PC-3 (cell line): ENCODE measurements around the gene TTYH2. TPM values are rescaled to one million over a fixed set of nuclear protein-coding genes. Genes with fewer than 3 reads are reported as not detected.

ENCODE experiments used
- ATAC-seq: fragments of 200-7000 bp; cut with Tn5 transposase; 2 replicates; pipeline ENCODE4 v1.9.1; 2020; ENCODE audit warnings: mild to moderate bottlenecking, moderate library complexity
- BruUV-seq: library from RNA; stranded (reverse); fragments of 400-500 nt; replicated peaks from 2 replicates; lab custom pipeline; 2021; lab: Mats Ljungman, UMichigan
- CTCF ChIA-PET: fragments of 300-600 bp; sonication (Branson Sonifier 250); formaldehyde crosslinking; loops from one replicate; lab custom pipeline; 2022; ENCODE audit warnings: antibody characterized with exemption; lab: Charles Lee
- POLR2A ChIA-PET: fragments of 300-600 bp; sonication (Branson Sonifier 250); formaldehyde crosslinking; loops from one replicate; lab custom pipeline; 2022; ENCODE audit warnings: antibody characterized with exemption; ENCODE audit not compliant: unreplicated experiment; lab: Charles Lee
- DNase-seq: peaks from one replicate; pipeline ENCODE4 v3.0.0-alpha.2; 2015
- H2AFZ ChIP-seq: fragments of 300-600 bp; sonication (generic); 2 replicates; pipeline ENCODE4 v1.6.0; 2016; ENCODE audit warnings: antibody characterized with exemption, low read length
- H3F3A ChIP-seq: fragments of 300-600 bp; sonication (generic); one replicate; pipeline ENCODE4 v1.6.0; 2017; ENCODE audit warnings: antibody characterized with exemption, low read length, control low read depth, mild to moderate bottlenecking; ENCODE audit not compliant: unreplicated experiment
- H3K27ac ChIP-seq: fragments of 300-600 bp; sonication (generic); 2 replicates; pipeline ENCODE4 v1.5.1; 2016; ENCODE audit warnings: mild to moderate bottlenecking, low read length
- H3K27me3 ChIP-seq: fragments of 300-600 bp; sonication (generic); 2 replicates; pipeline ENCODE4 v1.6.1; 2016; ENCODE audit warnings: low read length, mixed read lengths
- H3K36me3 ChIP-seq: fragments of 300-600 bp; sonication (generic); 2 replicates; pipeline ENCODE4 v1.6.1; 2016; ENCODE audit warnings: low read depth, mixed run types, low read length, mixed read lengths
- H3K4me1 ChIP-seq: fragments of 300-600 bp; sonication (generic); 2 replicates; pipeline ENCODE4 v1.5.1; 2016; ENCODE audit warnings: low read length; ENCODE audit not compliant: insufficient read depth
- H3K4me2 ChIP-seq: fragments of 300-600 bp; sonication (generic); 2 replicates; pipeline ENCODE4 v1.6.0; 2016; ENCODE audit warnings: low read length
- H3K4me3 ChIP-seq: fragments of 300-600 bp; sonication (generic); 2 replicates; pipeline ENCODE4 v1.5.1; 2016; ENCODE audit warnings: mild to moderate bottlenecking, low read length, mixed read lengths
- H3K79me2 ChIP-seq: fragments of 300-600 bp; sonication (generic); 2 replicates; pipeline ENCODE4 v1.6.1; 2017; ENCODE audit warnings: low read length, mixed read lengths
- H3K9ac ChIP-seq: fragments of 300-600 bp; sonication (generic); 2 replicates; pipeline ENCODE4 v1.6.0; 2016; ENCODE audit warnings: mild to moderate bottlenecking, low read length
- H3K9me2 ChIP-seq: fragments of 300-600 bp; sonication (generic); replicated peaks from 2 replicates; pipeline ENCODE4 v1.6.1; 2016; ENCODE audit warnings: mixed run types, low read length, mixed read lengths
- H3K9me3 ChIP-seq: fragments of 300-600 bp; sonication (generic); 2 replicates; pipeline ENCODE4 v1.6.1; 2016; ENCODE audit warnings: low read length, mixed read lengths
- H4K20me1 ChIP-seq: fragments of 300-600 bp; sonication (generic); 2 replicates; pipeline ENCODE4 v1.6.1; 2016; ENCODE audit warnings: low read length, mixed read lengths
- CTCF ChIP-seq: fragments of 300-600 bp; sonication (generic); conservative IDR thresholded peaks from 2 replicates; pipeline ENCODE4 v1.5.1; 2017; ENCODE audit warnings: antibody characterized with exemption, low read depth, mild to moderate bottlenecking, low read length
- EZH2 ChIP-seq: fragments of 300-600 bp; sonication (generic); IDR thresholded peaks from one replicate; pipeline ENCODE4 v1.6.1; 2017; ENCODE audit warnings: antibody characterized with exemption, mild to moderate bottlenecking, low read length; ENCODE audit not compliant: unreplicated experiment
- EZH2phosphoT487 ChIP-seq: fragments of 300-600 bp; sonication (generic); IDR thresholded peaks from 2 replicates; pipeline ENCODE4 v1.6.1; 2018; ENCODE audit warnings: mild to moderate bottlenecking, antibody characterized with exemption, low read length, borderline replicate concordance
- intact Hi-C: fragments of 100-400 bp; cut with micrococcal nuclease; formaldehyde crosslinking; loops from 2 replicates; pipeline ENCODE4 v1.9.0; 2023
- total RNA-seq: library from RNA; depleted of rRNA; stranded (reverse); fragments of >200 nt; gene quantifications from 2 replicates; pipeline ENCODE4 v1.2.3, GENCODE V29; 2014

The TTYH2 gene
- total RNA-seq, 1 experiment from 2014 or later = 17.6 TPM

- Histone ChIP-seq H3K27me3 (no peaks in the 10 kb centered on the region), H3K79me2 (no peaks in the 10 kb centered on the region), H3K4me2 (no peak overlapping the region), H3F3A (no peaks in the 10 kb centered on the region), H3K27ac (no peak overlapping the region), H3K36me3 (no peaks in the 10 kb centered on the region), H2AFZ (no peak overlapping the region), H4K20me1 (no peaks in the 10 kb centered on the region), H3K4me3 (no peak overlapping the region), H3K4me1 (no peaks in the 10 kb centered on the region), H3K9me3 (no peaks in the 10 kb centered on the region), H3K9ac (no peak overlapping the region), H3K9me2 (no peaks in the 10 kb centered on the region)
- intact Hi-C loops = no loop called here
- BruUV-seq = no TSS peak
- ChIA-PET POLR2A (no interaction called here), CTCF (no interaction called here)
- DNase-seq (no peak), ATAC-seq (no peak)
- TF ChIP-seq EZH2phosphoT487 (no peak), CTCF (no peak), EZH2 (no peak)
Observed at GRCh38 chr17:74235040-74235581, 21.7 kb downstream of the TTYH2 start.

- H3K4me1 ChIP-seq = no peaks in the 10 kb centered on the region
- H3K9ac ChIP-seq = no peak overlapping the region
- no peaks in the 10 kb centered on the region for H3K79me2 ChIP-seq
- no peak overlapping the region for H2AFZ ChIP-seq
- no peaks in the 10 kb centered on the region for H3K36me3 ChIP-seq
- H3K9me2 ChIP-seq = no peaks in the 10 kb centered on the region
- H3K9me3 ChIP-seq = no peaks in the 10 kb centered on the region
- no peak overlapping the region for H3K27ac ChIP-seq
- no peaks in the 10 kb centered on the region for H3F3A ChIP-seq
- no peaks in the 10 kb centered on the region for H3K27me3 ChIP-seq
- POLR2A ChIA-PET = no interaction called here
- ATAC-seq = no peak
- no peaks in the 10 kb centered on the region for H4K20me1 ChIP-seq
- intact Hi-C loops = no loop called here
- no peak overlapping the region for H3K4me2 ChIP-seq
- no peak overlapping the region for H3K4me3 ChIP-seq
- no peak for DNase-seq
- TF ChIP-seq CTCF = no peak
- no peak for TF ChIP-seq EZH2phosphoT487
- TF ChIP-seq EZH2 = no peak
- BruUV-seq = no TSS peak
- CTCF ChIA-PET = no interaction called here
Observed at GRCh38 chr17:74235911-74236371, 22.6 kb downstream of the TTYH2 start.

GRCh38 chr17:74237321-74237720, 23.9 kb downstream of the TTYH2 start:
- intact Hi-C loops = no loop called here
- Histone ChIP-seq H3K4me1 (no peaks in the 10 kb centered on the region), H4K20me1 (no peaks in the 10 kb centered on the region), H3K4me2 (no peak overlapping the region), H3K9ac (no peak overlapping the region), H3K79me2 (no peaks in the 10 kb centered on the region), H3K27me3 (no peaks in the 10 kb centered on the region), H3K27ac (no peak overlapping the region), H3K4me3 (no peak overlapping the region), H3K9me2 (no peaks in the 10 kb centered on the region), H2AFZ (no peak overlapping the region), H3K36me3 (no peaks in the 10 kb centered on the region), H3K9me3 (no peaks in the 10 kb centered on the region), H3F3A (no peaks in the 10 kb centered on the region)
- no TSS peak for BruUV-seq
- DNase-seq (no peak), ATAC-seq (no peak)
- POLR2A ChIA-PET = no interaction called here
- CTCF ChIA-PET = interaction anchor here (1.0 kb wide), 1 partner anchor 58 kb away, joined by 3 read pairs; no protein-coding TSS in a partner anchor
- TF ChIP-seq CTCF (no peak), EZH2phosphoT487 (no peak), EZH2 (no peak)
